Amygdala (tissue), 56 donors: ENCODE data around the gene ENTPD6.
"Not testable (repeated sequence)": the region's sequence is repeated elsewhere in the genome, so short reads cannot be mapped to it uniquely, and the experiment has no call there.

Experiments
- DNase-seq, 56 donors: peaks; one replicate each; lab custom pipeline; 2025; lab: John Stamatoyannopoulos, UW

The ENTPD6 gene

GRCh38 chr20:25252230-25252651, 56.7 kb downstream of the ENTPD6 start:
- DNase-seq: no peak

- no peak for DNase-seq
Measured at GRCh38 chr20:25252686-25253421, 57.3 kb downstream of the ENTPD6 start.

- no peak for DNase-seq
Measured at GRCh38 chr20:25253606-25254275, 58.2 kb downstream of the ENTPD6 start.

GRCh38 chr20:25254571-25254970, 59.1 kb downstream of the ENTPD6 start:
- DNase-seq: no peak

GRCh38 chr20:25254986-25255680, 59.6 kb downstream of the ENTPD6 start:
- peak in 28 of 56 donors; percentile 12 to 75 (median 52) for DNase-seq

GRCh38 chr20:25256226-25256859, 60.8 kb downstream of the ENTPD6 start:
- no peak for DNase-seq

GRCh38 chr20:25257130-25257529, 61.6 kb downstream of the ENTPD6 start:
- DNase-seq: no peak

- DNase-seq: no peak
Measured at GRCh38 chr20:25257756-25258475, 62.4 kb downstream of the ENTPD6 start.

- DNase-seq: peak in 2 of 56 donors; percentile 14 to 18
Measured at GRCh38 chr20:25258476-25258805, 62.9 kb downstream of the ENTPD6 start.

GRCh38 chr20:25258828-25259227, 63.3 kb downstream of the ENTPD6 start:
- no peak for DNase-seq

- DNase-seq: no peak
Measured at GRCh38 chr20:25259358-25259757, 63.8 kb downstream of the ENTPD6 start.

- DNase-seq: no peak
Measured at GRCh38 chr20:25259788-25260254, 64.3 kb downstream of the ENTPD6 start.

GRCh38 chr20:25260770-25261437, 65.4 kb downstream of the ENTPD6 start:
- DNase-seq: not testable (repeated sequence)

- DNase-seq: no peak
Measured at GRCh38 chr20:25269057-25269832, 73.7 kb downstream of the ENTPD6 start.

- no peak for DNase-seq
Measured at GRCh38 chr20:25269833-25270170, 74.3 kb downstream of the ENTPD6 start.

- no peak for DNase-seq
Measured at GRCh38 chr20:25270829-25271251, 75.3 kb downstream of the ENTPD6 start.

GRCh38 chr20:25271486-25272222, 76.1 kb downstream of the ENTPD6 start:
- DNase-seq: no peak
